HG03521 (cell line): ENCODE measurements around the gene TP53TG3D.
"Not testable (repeated sequence)": the region's sequence is repeated elsewhere in the genome, so short reads cannot be mapped to it uniquely, and the experiment has no call there.

ENCODE experiments used
- ATAC-seq: cut with Tn5 transposase; IDR thresholded peaks from one replicate; pipeline ENCODE4 v1.9.1; 2021; ENCODE audit warnings: mild to moderate bottlenecking, moderate library complexity; ENCODE audit not compliant: unreplicated experiment

The TP53TG3D gene

GRCh38 chr16:32252986-32253385, at the start of gene TP53TG3D:
Gene TP53TG3D (plus strand): TSS chr16:32253286. CDS start chr16:32253354, 68 bp downstream.
- ATAC-seq: not testable (repeated sequence)

- not testable (repeated sequence) for ATAC-seq
These were observed 421 bp downstream of the TP53TG3D start for GRCh38 chr16:32253507-32253906.

- not testable (repeated sequence) for ATAC-seq
These were observed 8.4 kb downstream of the TP53TG3D start for GRCh38 chr16:32261526-32261925.

- ATAC-seq: not testable (repeated sequence)
These were observed 10.5 kb downstream of the TP53TG3D start for GRCh38 chr16:32263552-32263951.

- not testable (repeated sequence) for ATAC-seq
These were observed 28.8 kb downstream of the TP53TG3D start for GRCh38 chr16:32281910-32282309.

- ATAC-seq: not testable (repeated sequence)
These were observed 29.9 kb downstream of the TP53TG3D start for GRCh38 chr16:32283024-32283423.

GRCh38 chr16:32283917-32284495, 30.9 kb downstream of the TP53TG3D start:
- not testable (repeated sequence) for ATAC-seq

- ATAC-seq: not testable (repeated sequence)
These were observed 32.0 kb downstream of the TP53TG3D start for GRCh38 chr16:32284800-32285796.

GRCh38 chr16:32286193-32286592, 33.1 kb downstream of the TP53TG3D start:
- ATAC-seq: not testable (repeated sequence)

GRCh38 chr16:32287743-32288142, 34.7 kb downstream of the TP53TG3D start:
- ATAC-seq: not testable (repeated sequence)

- ATAC-seq: not testable (repeated sequence)
These were observed 36.1 kb downstream of the TP53TG3D start for GRCh38 chr16:32289197-32289596.

GRCh38 chr16:32302776-32303175, 49.7 kb downstream of the TP53TG3D start:
- ATAC-seq: not testable (repeated sequence)
